GM12878 (cell line): Measurements from ENCODE around the gene CCN5. TPM values are rescaled to one million over a fixed set of nuclear protein-coding genes. Genes with fewer than 3 reads are reported as not detected.

ENCODE experiments used
- ATAC-seq: fragments of 200-7000 bp; cut with Tn5 transposase; 3 replicates; pipeline ENCODE4 v1.9.1; 2020; ENCODE audit warnings: mild to moderate bottlenecking, moderate library complexity
- BruUV-seq: library from RNA; stranded (reverse); fragments of 400-500 nt; replicated peaks from 2 replicates; lab custom pipeline; 2021; lab: Mats Ljungman, UMichigan
- CTCF ChIA-PET: fragments of 300-600 bp; sonication (Branson Sonifier 250); formaldehyde crosslinking; extraction: SDS; loops from one replicate; lab custom pipeline; 2021; ENCODE audit warnings: inconsistent platforms; lab: Yijun Ruan, JAX
- POLR2A ChIA-PET: fragments of 350-600 bp; formaldehyde crosslinking; extraction: SDS; loops from one replicate; lab custom pipeline; 2021; ENCODE audit warnings: inconsistent platforms; lab: Charles Lee
- RAD21 ChIA-PET: fragments of 300-600 bp; sonication (Branson Sonifier 250); formaldehyde crosslinking; loops from one replicate; lab custom pipeline; 2023; ENCODE audit warnings: antibody characterized with exemption; ENCODE audit not compliant: unreplicated experiment; lab: Charles Lee
- SMC1A ChIA-PET: fragments of 300-600 bp; sonication (Branson Sonifier 250); formaldehyde crosslinking; loops from one replicate; lab custom pipeline; 2023; ENCODE audit not compliant: unreplicated experiment, uncharacterized antibody; lab: Charles Lee
- DNase-seq: peaks from one replicate; pipeline ENCODE4 v3.0.0-alpha.2; 2011; ENCODE audit warnings: low read depth, low spot score
- FAIRE-seq: peaks from 3 replicates; lab custom pipeline; 2011; peaks lifted over from hg19 to GRCh38; lab: Jason Lieb, UNC
- H2AFZ ChIP-seq: 2 replicates; pipeline ENCODE4 v1.6.0; 2011; ENCODE audit warnings: low read depth, low read length, control low read depth; ENCODE audit not compliant: control insufficient read depth
- H3K27ac ChIP-seq: 2 replicates; pipeline ENCODE4 v1.5.1; 2011; ENCODE audit warnings: control low read depth; ENCODE audit not compliant: control insufficient read depth, insufficient read depth
- H3K27me3 ChIP-seq, 2 experiments: replicated peaks in 1 of 2; 2 replicates each; pipeline versions ENCODE4 v1.6.0 to v1.6.1; 2011; ENCODE audit warnings: low read length in 1 of 2; ENCODE audit not compliant: control insufficient read depth in 2 of 2, insufficient read depth in 2 of 2
- H3K36me3 ChIP-seq, 2 experiments: 2 replicates each; pipeline ENCODE4 v1.5.1; 2011; ENCODE audit warnings: low read length in 1 of 2; ENCODE audit not compliant: control insufficient read depth in 2 of 2, insufficient read depth in 2 of 2
- H3K4me1 ChIP-seq: 2 replicates; pipeline ENCODE4 v1.6.1; 2011; ENCODE audit warnings: mild to moderate bottlenecking, low read length, moderate library complexity, mixed read lengths; ENCODE audit not compliant: control insufficient read depth, insufficient read depth
- H3K4me2 ChIP-seq: 2 replicates; pipeline ENCODE4 v1.6.0; 2011; ENCODE audit warnings: control low read depth; ENCODE audit not compliant: control insufficient read depth, insufficient read depth
- H3K4me3 ChIP-seq: fragments of 200-600 bp; sonication (generic); 2 replicates; pipeline ENCODE4 v1.5.1; 2016
- H3K79me2 ChIP-seq: 2 replicates; pipeline ENCODE4 v1.6.0; 2011; ENCODE audit warnings: low read length; ENCODE audit not compliant: control insufficient read depth, insufficient read depth
- H3K9ac ChIP-seq: 2 replicates; pipeline ENCODE4 v1.8.0; 2011; ENCODE audit warnings: low read length, control low read depth, mixed read lengths; ENCODE audit not compliant: control insufficient read depth, insufficient read depth
- H3K9me3 ChIP-seq: replicated peaks from 3 replicates; pipeline ENCODE4 v1.5.1; 2011; ENCODE audit warnings: mild to moderate bottlenecking, low read length; ENCODE audit not compliant: control insufficient read depth, insufficient read depth
- H4K20me1 ChIP-seq: 2 replicates; pipeline ENCODE4 v1.6.0; 2011; ENCODE audit not compliant: control insufficient read depth, insufficient read depth
- CEBPB ChIP-seq, 2 experiments: fragments of 150-350 bp in 1 of 2; IDR thresholded peaks; 2 replicates each; pipeline ENCODE4 v1.6.1; 2012 to 2014; ENCODE audit warnings: low read depth in 2 of 2, low read length in 2 of 2, borderline replicate concordance in 1 of 2, inconsistent platforms in 1 of 2
- DPF2 ChIP-seq: fragments of 450-650 bp; IDR thresholded peaks from 2 replicates; pipeline ENCODE4 v1.6.1; 2017; ENCODE audit warnings: mild to moderate bottlenecking
- HDAC6 ChIP-seq: fragments of 200-600 bp; sonication (generic); IDR thresholded peaks from one replicate; pipeline ENCODE4 v1.8.0; 2017; ENCODE audit warnings: antibody characterized with exemption; ENCODE audit not compliant: unreplicated experiment
- JUND ChIP-seq: IDR thresholded peaks from 2 replicates; pipeline ENCODE4 v1.6.1; 2012; ENCODE audit warnings: low read depth, mild to moderate bottlenecking, low read length, improper control_type of control experiment, moderate library complexity
- NR2C1 ChIP-seq: fragments of 450-650 bp; IDR thresholded peaks from 2 replicates; pipeline ENCODE4 v1.6.1; 2017; ENCODE audit warnings: antibody characterized with exemption, mild to moderate bottlenecking, moderate library complexity
- NRF1 ChIP-seq: conservative IDR thresholded peaks from 2 replicates; pipeline ENCODE4 v1.6.1; 2011; ENCODE audit warnings: mild to moderate bottlenecking, low read depth, low read length, improper control_type of control experiment
- PAX5 ChIP-seq: IDR thresholded peaks from 2 replicates; pipeline ENCODE4 v1.6.1; 2011; ENCODE audit warnings: low read depth, low read length, borderline replicate concordance
- RB1 ChIP-seq: fragments of 450-650 bp; formaldehyde crosslinking; IDR thresholded peaks from 2 replicates; pipeline ENCODE4 v1.6.1; 2017; ENCODE audit warnings: mild to moderate bottlenecking, borderline replicate concordance
- SPI1 ChIP-seq: IDR thresholded peaks from 2 replicates; pipeline ENCODE4 v1.6.1; 2011; ENCODE audit warnings: low read depth, mild to moderate bottlenecking, low read length, moderate library complexity, borderline replicate concordance; ENCODE audit not compliant: insufficient read depth
- SREBF1 ChIP-seq: IDR thresholded peaks from 2 replicates; pipeline ENCODE4 v1.6.1; 2012; ENCODE audit warnings: mild to moderate bottlenecking, low read length
- WRNIP1 ChIP-seq: IDR thresholded peaks from 2 replicates; pipeline ENCODE4 v1.6.1; 2011; ENCODE audit warnings: low read depth, low read length, improper control_type of control experiment, borderline replicate concordance
- ZNF384 ChIP-seq: IDR thresholded peaks from 2 replicates; pipeline ENCODE4 v1.6.1; 2012; ENCODE audit warnings: low read depth, mild to moderate bottlenecking, low read length, improper control_type of control experiment, borderline replicate concordance
- WGBS: methylation state at CpG from one replicate; pipeline ENCODE4 v1.1.6; 2016; ENCODE audit warnings: low lambda C conversion rate; ENCODE audit not compliant: insufficient replicate concordance, insufficient coverage; ENCODE audit errors: missing lambda C conversion rate; 5-methylcytosine and 5-hydroxymethylcytosine counted together
- in situ Hi-C: fragments of 300-500 bp; cut with MboI; formaldehyde crosslinking; loops from 9 replicates; pipeline ENCODE4 v1.14.3; 2018; ENCODE audit warnings: mixed read lengths
- intact Hi-C: fragments of 100-400 bp; cut with micrococcal nuclease; formaldehyde crosslinking; loops from one replicate; pipeline ENCODE4 v1.14.2; 2022; ENCODE audit not compliant: unreplicated experiment
- polyA plus RNA-seq, 11 experiments: library from polyadenylated mRNA; depleted of rRNA in 4 of 11; unstranded in 6 of 11; stranded (reverse) in 5 of 11; fragments of >200 nt; fragmentation: Nextera tagmentation in 4 of 11; fragmentation: Illumina TruSeq in 1 of 11; extraction: Ambion mirVana in 4 of 11; extraction: Trizol in 1 of 11; gene quantifications; 1 replicate in 1 of 11; 2 replicates in 10 of 11; pipeline versions ENCODE4 v1.2.1 to v1.2.3, GENCODE V29; 2011 to 2016; ENCODE audit warnings: inconsistent platforms in 2 of 11, missing spikeins in 2 of 11, low read depth in 1 of 11
- total RNA-seq, 4 experiments: library from RNA; depleted of rRNA in 3 of 4; stranded (reverse); fragments of >200 nt in 3 of 4; fragmentation: Illumina TruSeq in 1 of 4; extraction: Trizol in 1 of 4; gene quantifications; 2 replicates each; pipeline versions ENCODE4 v1.2.1 to v1.2.3, GENCODE V29; 2013 to 2021
- TF ChIP-seq, protein P1 (sequence below): IDR thresholded peaks from 2 replicates; pipeline ENCODE4 v1.6.1; 2012; ENCODE audit warnings: low read depth, low read length, improper control_type of control experiment

CCN5 gene
- total and polyA plus RNA-seq, 10 of the 15 experiments (the other 5 are each of a cell fraction or from before 2014, with no cell fraction given), result 0.14 to 0.15 TPM; not detected in 8

DNA sequence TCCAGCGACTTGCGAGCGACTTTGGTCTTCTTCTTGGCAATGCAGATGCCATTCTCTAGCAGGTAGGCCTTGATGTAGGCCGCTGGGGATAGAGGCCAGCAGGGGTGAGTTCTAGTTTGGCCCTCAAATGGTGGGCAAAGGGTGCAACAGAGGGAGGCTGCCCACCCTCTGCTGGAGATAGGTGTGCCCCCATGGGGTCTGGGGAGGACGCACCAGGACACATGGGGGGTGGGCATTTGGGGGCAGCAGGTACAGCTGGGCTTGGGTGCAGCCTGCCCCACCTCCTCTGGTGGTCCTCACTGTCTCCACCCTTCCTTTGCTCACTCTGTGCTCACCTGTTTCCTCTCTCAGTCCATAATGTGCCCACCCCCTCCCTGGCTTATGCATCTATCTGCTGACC is 41.8 kb downstream of the CCN5 start:
- no peaks in the 10 kb centered on the region for H3K36me3 ChIP-seq
- 28% methylated on average over 5 of the region's 5 CpGs for WGBS
- no peak overlapping the region for H3K27ac ChIP-seq
- ATAC-seq, result no peak
- H4K20me1 ChIP-seq, result no peaks in the 10 kb centered on the region
- no peak overlapping the region for H2AFZ ChIP-seq
- in situ Hi-C loops, result no loop called here
- no peaks in the 10 kb centered on the region; a peak in 2 of 4 replicates for H3K27me3 ChIP-seq
- POLR2A ChIA-PET, result no interaction called here
- SMC1A ChIA-PET, result no interaction called here
- no peak for FAIRE-seq
- no peaks in the 10 kb centered on the region for H3K9me3 ChIP-seq
- H3K4me1 ChIP-seq, result no peaks in the 10 kb centered on the region
- H3K4me3 ChIP-seq, result no peak overlapping the region
- RAD21 ChIA-PET, result no interaction called here
- no peak overlapping the region for H3K4me2 ChIP-seq
- no peak for DNase-seq
- H3K9ac ChIP-seq, result no peak overlapping the region
- intact Hi-C loops, result no loop called here
- H3K79me2 ChIP-seq, result no peaks in the 10 kb centered on the region
- no TSS peak for BruUV-seq
- CTCF ChIA-PET, result no interaction called here
- TF ChIP-seq PAX5 (no peak), HDAC6 (no peak), JUND (no peak), ZNF384 (no peak), SPI1 (no peak), NRF1 (no peak), NR2C1 (no peak), DPF2 (no peak), SREBF1 (no peak), RB1 (no peak), WRNIP1 (no peak), CEBPB (IDR thresholded peaks at IDR 0.05; ENCODE audit: borderline replicate concordance in 1 of 2, low read depth in 2 of 2, low read length in 2 of 2) (no peak)
- TF ChIP-seq, protein P1, sequence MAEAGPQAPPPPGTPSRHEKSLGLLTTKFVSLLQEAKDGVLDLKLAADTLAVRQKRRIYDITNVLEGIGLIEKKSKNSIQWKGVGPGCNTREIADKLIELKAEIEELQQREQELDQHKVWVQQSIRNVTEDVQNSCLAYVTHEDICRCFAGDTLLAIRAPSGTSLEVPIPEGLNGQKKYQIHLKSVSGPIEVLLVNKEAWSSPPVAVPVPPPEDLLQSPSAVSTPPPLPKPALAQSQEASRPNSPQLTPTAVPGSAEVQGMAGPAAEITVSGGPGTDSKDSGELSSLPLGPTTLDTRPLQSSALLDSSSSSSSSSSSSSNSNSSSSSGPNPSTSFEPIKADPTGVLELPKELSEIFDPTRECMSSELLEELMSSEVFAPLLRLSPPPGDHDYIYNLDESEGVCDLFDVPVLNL, result no peak
